GM12878 (cell line): ENCODE measurements around the gene TPCN2. TPM values are rescaled to one million over a fixed set of nuclear protein-coding genes. Genes with fewer than 3 reads are reported as not detected.

ENCODE experiments used
- ATAC-seq: fragments of 200-7000 bp; cut with Tn5 transposase; 3 replicates; pipeline ENCODE4 v1.9.1; 2020; ENCODE audit warnings: mild to moderate bottlenecking, moderate library complexity
- BruUV-seq: library from RNA; stranded (reverse); fragments of 400-500 nt; replicated peaks from 2 replicates; lab custom pipeline; 2021; lab: Mats Ljungman, UMichigan
- CTCF ChIA-PET: fragments of 300-600 bp; sonication (Branson Sonifier 250); formaldehyde crosslinking; extraction: SDS; loops from one replicate; lab custom pipeline; 2021; ENCODE audit warnings: inconsistent platforms; lab: Yijun Ruan, JAX
- POLR2A ChIA-PET: fragments of 350-600 bp; formaldehyde crosslinking; extraction: SDS; loops from one replicate; lab custom pipeline; 2021; ENCODE audit warnings: inconsistent platforms; lab: Charles Lee
- RAD21 ChIA-PET: fragments of 300-600 bp; sonication (Branson Sonifier 250); formaldehyde crosslinking; loops from one replicate; lab custom pipeline; 2023; ENCODE audit warnings: antibody characterized with exemption; ENCODE audit not compliant: unreplicated experiment; lab: Charles Lee
- SMC1A ChIA-PET: fragments of 300-600 bp; sonication (Branson Sonifier 250); formaldehyde crosslinking; loops from one replicate; lab custom pipeline; 2023; ENCODE audit not compliant: unreplicated experiment, uncharacterized antibody; lab: Charles Lee
- DNase-seq: peaks from one replicate; pipeline ENCODE4 v3.0.0-alpha.2; 2011; ENCODE audit warnings: low read depth, low spot score
- FAIRE-seq: peaks from 3 replicates; lab custom pipeline; 2011; peaks lifted over from hg19 to GRCh38; lab: Jason Lieb, UNC
- H2AFZ ChIP-seq: 2 replicates; pipeline ENCODE4 v1.6.0; 2011; ENCODE audit warnings: low read depth, low read length, control low read depth; ENCODE audit not compliant: control insufficient read depth
- H3K27ac ChIP-seq: 2 replicates; pipeline ENCODE4 v1.5.1; 2011; ENCODE audit warnings: control low read depth; ENCODE audit not compliant: control insufficient read depth, insufficient read depth
- H3K27me3 ChIP-seq, 2 experiments: replicated peaks in 1 of 2; 2 replicates each; pipeline versions ENCODE4 v1.6.0 to v1.6.1; 2011; ENCODE audit warnings: low read length in 1 of 2; ENCODE audit not compliant: control insufficient read depth in 2 of 2, insufficient read depth in 2 of 2
- H3K36me3 ChIP-seq, 2 experiments: 2 replicates each; pipeline ENCODE4 v1.5.1; 2011; ENCODE audit warnings: low read length in 1 of 2; ENCODE audit not compliant: control insufficient read depth in 2 of 2, insufficient read depth in 2 of 2
- H3K4me1 ChIP-seq: 2 replicates; pipeline ENCODE4 v1.6.1; 2011; ENCODE audit warnings: mild to moderate bottlenecking, low read length, moderate library complexity, mixed read lengths; ENCODE audit not compliant: control insufficient read depth, insufficient read depth
- H3K4me2 ChIP-seq: 2 replicates; pipeline ENCODE4 v1.6.0; 2011; ENCODE audit warnings: control low read depth; ENCODE audit not compliant: control insufficient read depth, insufficient read depth
- H3K4me3 ChIP-seq: fragments of 200-600 bp; sonication (generic); 2 replicates; pipeline ENCODE4 v1.5.1; 2016
- H3K79me2 ChIP-seq: 2 replicates; pipeline ENCODE4 v1.6.0; 2011; ENCODE audit warnings: low read length; ENCODE audit not compliant: control insufficient read depth, insufficient read depth
- H3K9ac ChIP-seq: 2 replicates; pipeline ENCODE4 v1.8.0; 2011; ENCODE audit warnings: low read length, control low read depth, mixed read lengths; ENCODE audit not compliant: control insufficient read depth, insufficient read depth
- H3K9me3 ChIP-seq: replicated peaks from 3 replicates; pipeline ENCODE4 v1.5.1; 2011; ENCODE audit warnings: mild to moderate bottlenecking, low read length; ENCODE audit not compliant: control insufficient read depth, insufficient read depth
- H4K20me1 ChIP-seq: 2 replicates; pipeline ENCODE4 v1.6.0; 2011; ENCODE audit not compliant: control insufficient read depth, insufficient read depth
- CHD2 ChIP-seq: IDR thresholded peaks from 2 replicates; pipeline ENCODE4 v1.6.1; 2011; ENCODE audit warnings: low read depth, low read length, improper control_type of control experiment, borderline replicate concordance
- CUX1 ChIP-seq: IDR thresholded peaks from 2 replicates; pipeline ENCODE4 v1.6.1; 2012; ENCODE audit warnings: improper control_type of control experiment, low read depth, low read length; ENCODE audit not compliant: insufficient replicate concordance
- FOXK2 ChIP-seq: fragments of 450-650 bp; IDR thresholded peaks from 2 replicates; pipeline ENCODE4 v1.6.1; 2017; ENCODE audit warnings: mild to moderate bottlenecking, moderate library complexity
- JUND ChIP-seq: IDR thresholded peaks from 2 replicates; pipeline ENCODE4 v1.6.1; 2012; ENCODE audit warnings: low read depth, mild to moderate bottlenecking, low read length, improper control_type of control experiment, moderate library complexity
- LARP7 ChIP-seq: fragments of 450-650 bp; IDR thresholded peaks from 2 replicates; pipeline ENCODE4 v1.6.1; 2017; ENCODE audit warnings: mild to moderate bottlenecking
- PAX5 ChIP-seq: IDR thresholded peaks from 2 replicates; pipeline ENCODE4 v1.6.1; 2011; ENCODE audit warnings: low read depth, low read length, borderline replicate concordance
- RAD51 ChIP-seq: fragments of 450-650 bp; IDR thresholded peaks from 2 replicates; pipeline ENCODE4 v1.6.1; 2016; ENCODE audit warnings: moderate library complexity, mild to moderate bottlenecking, inconsistent platforms
- SKIL ChIP-seq: fragments of 450-650 bp; IDR thresholded peaks from 2 replicates; pipeline ENCODE4 v1.6.1; 2017; ENCODE audit warnings: mild to moderate bottlenecking, low read depth, inconsistent platforms; ENCODE audit not compliant: poor library complexity, severe bottlenecking
- SMAD1 ChIP-seq: fragments of 450-650 bp; IDR thresholded peaks from 2 replicates; pipeline ENCODE4 v1.6.1; 2018; ENCODE audit warnings: mild to moderate bottlenecking, low read depth; ENCODE audit not compliant: partially characterized antibody
- SPI1 ChIP-seq: IDR thresholded peaks from 2 replicates; pipeline ENCODE4 v1.6.1; 2011; ENCODE audit warnings: low read depth, mild to moderate bottlenecking, low read length, moderate library complexity, borderline replicate concordance; ENCODE audit not compliant: insufficient read depth
- STAT1 ChIP-seq: fragments of 450-650 bp; conservative IDR thresholded peaks from 2 replicates; pipeline ENCODE4 v1.6.1; 2014; ENCODE audit warnings: antibody characterized with exemption, mild to moderate bottlenecking
- SUPT20H ChIP-seq: IDR thresholded peaks from 2 replicates; pipeline ENCODE4 v1.6.1; 2011; ENCODE audit warnings: low read depth, mild to moderate bottlenecking, low read length, moderate library complexity, borderline replicate concordance; ENCODE audit not compliant: control insufficient read depth
- ZBTB33 ChIP-seq: fragments of 450-650 bp; IDR thresholded peaks from 2 replicates; pipeline ENCODE4 v1.6.1; 2017; ENCODE audit warnings: mild to moderate bottlenecking
- WGBS: methylation state at CpG from one replicate; pipeline ENCODE4 v1.1.6; 2016; ENCODE audit warnings: low lambda C conversion rate; ENCODE audit not compliant: insufficient replicate concordance, insufficient coverage; ENCODE audit errors: missing lambda C conversion rate; 5-methylcytosine and 5-hydroxymethylcytosine counted together
- in situ Hi-C: fragments of 300-500 bp; cut with MboI; formaldehyde crosslinking; loops from 9 replicates; pipeline ENCODE4 v1.14.3; 2018; ENCODE audit warnings: mixed read lengths
- intact Hi-C: fragments of 100-400 bp; cut with micrococcal nuclease; formaldehyde crosslinking; loops from one replicate; pipeline ENCODE4 v1.14.2; 2022; ENCODE audit not compliant: unreplicated experiment
- polyA plus RNA-seq, 11 experiments: library from polyadenylated mRNA; depleted of rRNA in 4 of 11; unstranded in 6 of 11; stranded (reverse) in 5 of 11; fragments of >200 nt; fragmentation: Nextera tagmentation in 4 of 11; fragmentation: Illumina TruSeq in 1 of 11; extraction: Ambion mirVana in 4 of 11; extraction: Trizol in 1 of 11; gene quantifications; 1 replicate in 1 of 11; 2 replicates in 10 of 11; pipeline versions ENCODE4 v1.2.1 to v1.2.3, GENCODE V29; 2011 to 2016; ENCODE audit warnings: inconsistent platforms in 2 of 11, missing spikeins in 2 of 11, low read depth in 1 of 11
- total RNA-seq, 4 experiments: library from RNA; depleted of rRNA in 3 of 4; stranded (reverse); fragments of >200 nt in 3 of 4; fragmentation: Illumina TruSeq in 1 of 4; extraction: Trizol in 1 of 4; gene quantifications; 2 replicates each; pipeline versions ENCODE4 v1.2.1 to v1.2.3, GENCODE V29; 2013 to 2021

The TPCN2 gene
- total and polyA plus RNA-seq, 10 of the 15 experiments (the other 5 are each of a cell fraction or from before 2014, with no cell fraction given) = 1.7 to 18.4 (median 8.4) TPM

- DNase-seq = no peak
- BruUV-seq = no TSS peak
- ChIA-PET CTCF (no interaction called here), POLR2A (no interaction called here), RAD21 (interaction anchor here (1.4 kb wide), 1 partner anchor 15 kb away, joined by 6 read pairs; no protein-coding TSS in a partner anchor), SMC1A (interaction anchor here (0.9 to 1.6 kb wide), 2 partner anchors 15 to 17 kb away, joined by 3 read pairs; no protein-coding TSS in a partner anchor)
- no peak for TF ChIP-seq SMAD1
- TF ChIP-seq SUPT20H = no peak
- no peak for TF ChIP-seq JUND
- TF ChIP-seq CUX1 = no peak
- TF ChIP-seq PAX5 = 0 out of 2 replicates have a peak, but pooled peaks have one; percentile 50
- no peak for TF ChIP-seq ZBTB33
- no peak for TF ChIP-seq CHD2
- TF ChIP-seq LARP7 = no peak
- TF ChIP-seq STAT1 = no peak
- TF ChIP-seq RAD51 = peak; percentile 32; the same call in 1 of the 2 replicates
- TF ChIP-seq FOXK2 = no peak
- TF ChIP-seq SKIL = no peak
- no peak for TF ChIP-seq SPI1
- Histone ChIP-seq H3K4me1 (peaks cover 3% of the 10 kb centered on the region; the same call in 1 of the 2 replicates), H3K4me2 (no peak overlapping the region), H3K36me3 (no peaks in the 10 kb centered on the region), H3K27me3 (no peaks in the 10 kb centered on the region), H4K20me1 (no peaks in the 10 kb centered on the region), H3K79me2 (no peaks in the 10 kb centered on the region), H3K4me3 (no peak overlapping the region), H3K27ac (no peak overlapping the region), H2AFZ (no peak overlapping the region), H3K9me3 (no peaks in the 10 kb centered on the region), H3K9ac (no peak overlapping the region)
- 32% methylated on average over 4 of the region's 4 CpGs for WGBS
- FAIRE-seq = peak; percentile 13
- ATAC-seq = peak; percentile 20; the same call in 2 of the 3 replicates
- in situ Hi-C loops = no loop called here
- intact Hi-C loops = no loop called here
Measured at GRCh38 chr11:69040581-69041260, 8.0 kb upstream of the TPCN2 start.
